VCaP (cell line): ENCODE results near the gene AKAP13.
A peak's percentile ranks its signal among the peaks of the same experiment; 100 is the strongest.

Experiments
- H3K27ac ChIP-seq: fragments of 450-650 bp; 2 replicates; pipeline ENCODE4 v1.5.1; 2017
- CTCF ChIP-seq: fragments of 450-650 bp; conservative IDR thresholded peaks from 2 replicates; pipeline ENCODE4 v1.5.1; 2017; ENCODE audit warnings: mild to moderate bottlenecking, moderate library complexity

AKAP13 gene

GRCh38 chr15:85536341-85536740 is 155.9 kb downstream of the AKAP13 start:
- TF ChIP-seq CTCF: no peak
- H3K27ac ChIP-seq: no peak overlapping the region

GRCh38 chr15:85539491-85539890 is 159.1 kb downstream of the AKAP13 start:
- H3K27ac ChIP-seq: peak overlapping the region; percentile 99
- no peak for TF ChIP-seq CTCF

GRCh38 chr15:85540085-85540797 is 159.8 kb downstream of the AKAP13 start:
- TF ChIP-seq CTCF: no peak
- H3K27ac ChIP-seq: peak overlapping the region; percentile 99

DNA sequence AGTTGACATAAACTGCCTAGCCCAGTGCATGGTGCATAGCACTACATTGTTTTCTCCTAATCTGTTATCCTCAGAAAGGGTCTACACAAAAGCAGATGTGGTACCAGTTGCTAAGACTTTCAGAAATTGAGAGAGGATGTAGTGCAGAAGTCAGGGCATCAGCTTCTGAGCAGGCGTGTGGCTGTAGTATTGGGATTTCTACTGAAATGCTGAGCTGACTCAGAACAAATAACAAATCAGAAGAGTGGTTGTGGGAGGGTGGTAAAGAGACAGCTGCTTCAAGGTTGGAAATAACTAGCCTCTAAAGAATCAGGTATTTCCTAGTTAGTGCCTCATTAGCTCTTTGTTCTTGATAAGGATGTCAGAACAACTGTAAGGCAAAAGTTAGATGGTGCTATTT is 161.3 kb downstream of the AKAP13 start:
- peak overlapping the region; percentile 99 for H3K27ac ChIP-seq
- no peak for TF ChIP-seq CTCF

DNA sequence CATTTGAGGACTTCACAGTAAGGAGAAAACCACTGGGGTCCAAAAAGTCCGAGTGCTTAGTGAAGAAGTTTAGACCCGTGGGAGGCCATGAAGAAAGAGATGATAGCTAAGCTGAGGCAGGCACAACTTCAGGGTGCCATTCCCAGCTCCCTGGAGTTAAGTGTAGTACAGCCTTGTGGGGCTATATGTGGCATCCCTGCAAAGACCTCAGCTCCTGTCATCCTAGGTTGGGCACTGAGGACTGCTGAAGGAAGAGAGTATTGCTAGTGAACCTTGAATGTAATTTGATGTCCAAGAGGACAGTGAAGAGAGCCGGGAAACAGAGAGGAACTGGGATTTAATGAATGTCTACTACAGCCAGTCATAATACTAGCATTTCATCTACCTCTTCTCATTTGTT is 162.1 kb downstream of the AKAP13 start:
- TF ChIP-seq CTCF: no peak
- peak overlapping the region; percentile 99 for H3K27ac ChIP-seq

- TF ChIP-seq CTCF: no peak
- peak overlapping the region; percentile 99 for H3K27ac ChIP-seq
Measured at GRCh38 chr15:85542895-85543331, 162.5 kb downstream of the AKAP13 start.

GRCh38 chr15:85543741-85544155 is 163.3 kb downstream of the AKAP13 start:
- peak; percentile 53 for TF ChIP-seq CTCF
- peak overlapping the region; percentile 99 for H3K27ac ChIP-seq
